ENCODE data around the gene EPHB4.
"Not testable (repeated sequence)": the region's sequence is repeated elsewhere in the genome, so short reads cannot be mapped to it uniquely, and the experiment has no call there.

The EPHB4 gene

DNA sequence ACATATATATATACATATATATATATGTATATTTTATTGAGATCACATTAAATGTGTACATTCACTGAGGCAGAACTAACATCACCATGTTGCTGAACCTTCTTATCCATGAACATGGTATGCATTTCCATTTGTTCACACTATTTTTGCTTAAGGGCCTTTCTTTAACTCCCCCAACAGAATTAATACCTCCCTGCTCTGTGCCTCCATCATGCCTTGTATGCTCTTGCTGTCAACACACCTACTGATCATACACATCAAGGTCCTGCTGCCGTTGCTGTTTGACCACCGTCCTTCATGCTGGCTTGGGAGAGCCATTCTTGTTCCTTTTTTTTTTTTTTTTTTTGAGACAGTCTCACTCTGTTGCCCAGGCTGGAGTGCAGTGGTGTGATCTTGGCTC, 43.5 kb downstream of the EPHB4 start:
- no peak for DNase-seq

DNA sequence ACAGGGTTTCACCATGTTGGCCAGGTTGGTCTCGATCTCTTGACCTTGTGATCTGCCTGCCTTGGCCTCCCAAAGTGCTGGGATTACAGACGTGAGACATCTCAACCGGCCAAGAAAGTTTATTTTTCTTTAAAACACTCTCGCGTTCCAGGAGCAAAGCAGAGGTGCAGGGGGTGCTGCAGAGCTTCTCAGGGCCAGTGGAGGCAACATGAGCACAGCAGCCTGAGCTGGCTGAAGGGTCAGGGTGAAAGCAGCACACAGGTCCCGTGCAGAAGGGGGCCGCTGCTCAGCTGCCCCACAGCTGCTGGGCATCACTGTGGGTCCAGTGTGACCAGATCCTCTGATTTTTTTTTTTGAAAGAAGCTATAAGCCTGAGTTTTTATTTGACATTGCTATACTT, 46.1 kb downstream of the EPHB4 start:
- DNase-seq, result no peak

DNA sequence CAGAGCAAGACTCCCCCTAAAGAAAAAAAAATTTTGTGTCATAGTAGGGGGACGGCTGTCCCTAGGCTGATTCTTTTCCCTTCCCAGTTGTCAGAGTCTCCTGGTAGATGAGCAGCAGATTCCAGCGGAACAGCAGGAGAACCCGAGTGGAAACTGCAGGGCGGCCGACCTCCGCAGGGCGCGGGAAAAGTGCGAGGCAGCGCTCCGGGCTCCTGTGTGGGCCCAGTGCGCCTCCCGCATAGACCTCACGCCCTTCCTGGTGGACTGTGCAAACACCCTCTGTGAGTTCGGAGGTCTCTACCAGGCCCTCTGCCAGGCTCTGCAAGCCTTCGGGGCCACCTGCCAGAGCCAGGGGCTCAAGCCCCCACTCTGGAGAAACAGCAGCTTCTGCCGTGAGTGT, 48.0 kb downstream of the EPHB4 start:
- no peak for DNase-seq

DNA sequence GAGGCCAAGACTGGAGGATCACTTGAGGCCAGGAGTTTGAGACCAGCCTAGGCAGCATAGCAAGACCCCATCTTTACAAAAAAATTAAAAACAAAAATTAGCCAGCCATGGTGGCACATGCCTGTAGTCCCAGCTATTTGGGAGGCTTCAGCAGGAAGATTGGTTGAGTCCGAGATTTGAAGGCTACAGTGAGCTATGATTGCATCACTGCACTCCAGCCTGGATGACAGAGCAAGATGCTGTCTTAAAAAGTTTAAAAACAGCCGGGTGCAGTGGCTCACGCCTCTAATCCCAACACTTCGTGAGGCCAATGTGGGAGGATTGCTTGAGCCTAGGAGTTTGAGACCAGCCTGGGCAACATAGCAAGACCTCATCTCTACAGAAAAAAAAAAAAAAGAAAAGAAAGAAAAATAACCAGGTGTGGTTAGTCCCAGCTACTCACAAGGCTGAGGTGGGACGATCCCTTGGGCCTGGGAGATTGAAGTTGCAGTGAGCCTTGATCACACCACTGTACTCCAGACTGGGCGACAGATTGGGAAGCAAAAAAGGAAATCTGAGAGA, 49.2 kb downstream of the EPHB4 start:
- no peak for DNase-seq

DNA sequence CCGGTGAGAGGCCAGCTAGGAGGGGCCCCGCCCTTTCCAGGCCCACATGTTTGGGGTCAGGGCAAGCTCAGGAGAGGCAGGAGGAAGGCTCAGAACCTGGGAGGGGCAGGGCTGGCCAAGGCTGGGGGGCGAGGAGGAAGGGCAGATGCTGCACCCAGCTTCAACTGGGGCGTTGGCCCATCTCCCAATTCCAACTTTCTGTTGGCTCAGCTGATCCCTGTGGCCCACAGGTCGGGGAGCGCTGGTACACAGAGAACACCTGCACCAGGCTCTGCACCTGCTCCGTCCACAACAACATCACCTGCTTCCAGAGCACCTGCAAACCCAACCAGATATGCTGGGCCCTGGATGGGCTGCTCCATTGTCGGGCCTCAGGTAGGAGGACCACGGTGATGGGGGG, 53.8 kb downstream of the EPHB4 start:
- no peak for DNase-seq

DNA sequence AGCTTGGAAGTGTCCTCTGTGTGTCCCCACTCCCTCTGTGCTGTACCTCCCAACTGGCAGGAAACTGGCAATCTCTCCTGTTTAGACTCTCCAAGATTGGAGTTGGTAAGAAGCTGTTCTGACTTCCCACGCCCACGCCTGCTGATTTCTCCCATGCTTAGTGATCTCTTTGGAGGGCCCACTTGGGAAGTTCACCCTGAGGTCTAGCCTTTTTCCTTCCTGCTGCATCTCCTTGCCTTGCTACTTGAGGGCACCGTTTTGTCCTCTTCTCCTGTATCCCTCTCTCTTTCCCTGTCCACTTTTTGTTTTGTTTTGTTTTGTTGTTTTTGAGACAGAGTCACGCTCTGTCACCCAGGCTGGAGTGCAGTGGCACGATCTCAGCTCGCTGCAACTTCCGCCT, 58.5 kb downstream of the EPHB4 start:
- no peak for DNase-seq

DNA sequence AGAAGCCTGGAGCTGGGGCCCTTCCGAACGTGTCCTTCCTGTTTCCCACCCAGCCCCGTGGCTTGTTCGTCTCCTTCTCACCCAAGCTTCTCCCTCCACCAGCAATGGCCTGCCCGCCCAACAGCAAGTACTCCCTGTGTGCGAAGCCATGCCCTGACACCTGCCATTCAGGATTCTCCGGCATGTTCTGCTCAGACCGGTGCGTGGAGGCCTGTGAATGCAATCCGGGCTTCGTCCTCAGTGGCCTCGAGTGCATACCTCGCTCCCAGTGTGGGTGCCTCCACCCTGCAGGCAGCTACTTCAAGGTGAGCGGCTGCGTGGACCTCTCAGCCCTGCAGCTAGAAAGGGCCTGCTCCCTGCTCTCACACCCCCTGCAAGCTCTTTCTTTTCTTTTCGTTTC, 62.1 kb downstream of the EPHB4 start:
- no peak for DNase-seq

DNA sequence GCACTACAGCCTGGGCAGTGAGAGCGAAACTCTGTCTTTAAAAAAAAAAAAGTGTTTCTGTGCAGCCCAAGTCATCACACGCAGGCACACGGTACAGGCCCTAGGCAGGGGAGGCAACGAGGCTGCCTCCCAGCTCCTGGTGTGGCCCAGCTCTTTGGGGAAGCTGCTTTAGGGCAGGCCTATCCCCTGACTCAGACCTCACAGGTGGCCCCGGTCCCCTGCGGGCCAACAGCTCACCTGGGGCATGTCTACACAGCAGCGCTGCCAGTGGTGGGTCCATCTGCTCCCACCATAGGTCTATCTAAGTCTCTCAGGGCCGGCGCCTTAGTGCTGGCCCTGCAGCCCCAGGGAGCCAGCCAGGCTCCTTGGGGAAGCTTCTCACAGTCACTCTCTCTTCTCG, 62.5 kb downstream of the EPHB4 start:
- no peak for DNase-seq

DNA sequence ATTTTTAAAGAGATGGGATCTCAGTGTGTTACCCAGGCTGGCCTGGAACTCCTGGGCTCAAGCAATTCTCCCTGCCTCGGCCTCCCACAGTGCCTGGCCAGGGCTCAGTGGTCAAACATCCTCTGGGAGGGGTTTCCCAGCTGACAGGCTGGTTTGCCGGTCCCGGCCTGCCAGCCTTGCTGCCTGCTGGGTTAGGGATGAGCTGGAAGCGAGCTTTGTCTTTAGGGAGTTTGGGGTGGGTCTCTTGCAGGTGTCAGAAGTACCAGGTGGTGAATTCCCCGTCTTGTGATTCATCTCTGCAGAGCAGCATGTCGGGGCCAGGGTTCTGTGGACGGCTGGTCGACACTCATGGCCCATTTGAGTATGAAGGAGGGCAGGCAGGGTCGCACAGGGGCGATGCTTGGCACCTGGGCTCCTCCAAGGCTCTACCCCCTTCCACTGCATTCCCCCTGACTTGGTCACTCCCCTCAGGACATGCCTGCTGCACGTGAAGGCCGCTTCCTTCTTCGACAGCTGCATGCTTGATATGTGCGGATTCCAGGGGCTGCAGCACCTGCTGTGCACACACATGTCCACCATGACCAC, 63.7 kb downstream of the EPHB4 start:
- no peak for DNase-seq

DNA sequence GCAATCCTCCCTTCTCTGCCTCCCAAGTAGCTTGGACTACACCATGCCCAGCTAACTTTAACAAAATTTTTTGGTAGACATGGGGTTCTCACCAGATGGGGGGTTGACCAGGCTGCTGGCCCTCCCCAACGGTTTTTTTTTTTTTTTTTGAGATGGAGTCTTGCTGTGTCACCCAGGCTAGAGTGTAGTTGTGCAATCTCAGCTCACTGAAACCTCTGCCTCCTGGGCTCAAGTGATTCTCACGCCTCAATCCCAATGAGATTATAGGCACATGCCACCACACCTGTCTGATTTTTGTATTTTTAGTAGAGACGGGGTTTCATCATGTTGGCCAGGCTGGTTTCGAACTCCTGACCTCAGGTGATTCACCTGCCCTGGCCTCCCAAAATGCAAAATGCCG, 64.5 kb downstream of the EPHB4 start:
- not testable (repeated sequence) for DNase-seq

DNA sequence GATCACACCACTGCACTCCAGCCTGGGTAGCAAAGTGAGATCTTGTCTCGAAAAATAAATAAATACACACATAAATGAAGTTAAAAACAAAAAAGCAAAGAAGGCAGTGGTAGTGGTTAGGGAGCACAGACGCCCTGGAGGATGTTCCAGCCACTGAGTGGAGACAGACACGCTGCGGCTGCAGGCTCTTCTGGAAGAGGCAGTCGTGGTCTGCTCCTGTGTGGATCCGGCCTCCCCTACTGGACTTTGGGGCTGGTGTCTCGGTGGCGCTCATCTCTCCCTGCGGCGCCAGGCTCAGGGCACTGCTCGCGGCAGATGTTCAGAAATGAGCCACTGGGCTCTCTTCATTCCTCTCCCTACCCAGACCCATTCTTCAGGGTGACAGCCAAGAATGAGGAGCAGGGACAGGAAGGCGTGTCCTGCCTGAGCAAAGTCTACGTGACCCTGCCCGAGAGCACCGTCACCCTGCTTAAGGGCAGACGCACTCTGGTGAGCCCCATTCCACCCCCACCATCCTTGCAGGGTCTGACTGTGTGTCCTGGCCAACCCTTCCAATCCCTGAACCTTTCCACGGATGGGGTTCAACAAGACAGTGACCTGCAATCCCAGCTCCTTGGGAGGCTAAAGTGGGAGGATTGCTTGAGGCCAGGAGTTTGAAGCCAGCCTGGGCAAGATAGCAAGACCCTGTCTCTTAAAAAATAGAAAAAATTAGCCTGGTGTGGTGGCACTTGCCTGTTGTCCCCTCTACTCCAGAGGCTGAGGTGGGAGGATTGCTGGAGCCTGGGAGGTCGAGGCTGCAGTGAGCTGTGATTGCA, 67.8 kb downstream of the EPHB4 start:
- DNase-seq, result no peak

DNA sequence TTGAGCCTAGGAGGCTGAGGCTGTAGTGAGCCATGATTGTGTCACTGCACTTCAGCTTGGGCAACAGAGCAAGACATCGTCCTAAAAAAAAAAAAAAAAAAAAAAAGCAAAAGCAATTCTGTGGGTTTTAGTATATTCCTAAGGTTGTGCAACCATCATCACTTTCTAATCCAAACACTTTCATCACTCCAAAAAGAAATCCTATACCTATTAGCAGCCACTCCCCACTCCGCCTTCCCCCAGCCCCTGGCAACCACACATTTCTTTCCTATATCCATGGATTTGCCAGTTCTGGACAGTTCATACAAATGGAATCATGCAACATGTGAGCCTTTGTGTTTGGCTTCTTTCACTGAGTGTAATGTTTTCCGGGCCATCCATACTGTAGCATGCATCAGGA, 73.6 kb downstream of the EPHB4 start:
- DNase-seq, result no peak

DNA sequence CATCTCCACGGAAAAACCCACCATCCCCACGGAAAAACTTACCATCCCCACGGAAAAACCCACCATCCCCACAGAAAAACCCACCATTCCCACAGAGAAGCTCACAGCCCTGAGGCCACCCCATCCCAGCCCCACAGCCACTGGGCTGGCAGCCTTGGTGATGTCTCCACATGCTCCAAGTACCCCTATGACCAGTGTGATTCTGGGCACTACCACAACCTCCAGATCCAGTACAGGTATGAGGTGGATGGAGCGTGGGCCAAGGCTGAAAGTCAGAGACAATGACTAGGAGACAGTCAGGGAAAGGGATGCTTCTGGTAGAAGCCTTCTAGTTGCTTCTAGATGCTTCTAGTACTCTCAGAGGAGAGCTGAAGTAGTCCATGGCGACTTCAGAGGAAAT, 74.3 kb downstream of the EPHB4 start:
- DNase-seq, result no peak

Data from stimulated activated CD4-positive, alpha-beta T cell treated with anti-CD3 and anti-CD28 coated beads, Interleukin-4, amount 100 ng/mL, for 1 hour (primary cell).